Neural cell (in vitro differentiated cells): Measurements from ENCODE around the gene AMPD2. TPM values are rescaled to one million over a fixed set of nuclear protein-coding genes. Genes with fewer than 3 reads are reported as not detected.
A peak's percentile ranks its signal among the peaks of the same experiment; 100 is the strongest.
"Not testable (repeated sequence)": the region's sequence is repeated elsewhere in the genome, so short reads cannot be mapped to it uniquely, and the experiment has no call there.

ENCODE experiments used
- H2AFZ ChIP-seq: fragments of 200-600, 300-800 bp; sonication (generic), shearing (Covaris generic); 2 replicates; pipeline ENCODE4 v1.6.0; 2014; ENCODE audit warnings: low read depth, mild to moderate bottlenecking, antibody characterized with exemption, low read length, moderate library complexity
- H3F3A ChIP-seq: fragments of 200-600 bp; shearing (Covaris generic); 2 replicates; pipeline ENCODE4 v1.6.1; 2016; ENCODE audit warnings: mild to moderate bottlenecking, moderate library complexity, mixed read lengths, antibody characterized with exemption, low read length; ENCODE audit not compliant: insufficient read depth, poor library complexity, severe bottlenecking
- H3K27ac ChIP-seq: fragments of 200-600, 300-800 bp; sonication (generic), shearing (Covaris generic); 2 replicates; pipeline ENCODE4 v1.5.1; 2014; ENCODE audit warnings: mild to moderate bottlenecking, low read length, moderate library complexity
- H3K27me3 ChIP-seq: fragments of 300-800, 200-600 bp; sonication (generic), shearing (Covaris generic); 2 replicates; pipeline ENCODE4 v1.6.0; 2014; ENCODE audit warnings: mild to moderate bottlenecking, low read depth, low read length, moderate library complexity; ENCODE audit not compliant: insufficient read depth
- H3K36me3 ChIP-seq: fragments of 300-800, 200-600 bp; sonication (generic), shearing (Covaris generic); 2 replicates; pipeline ENCODE4 v1.5.1; 2014; ENCODE audit warnings: mild to moderate bottlenecking, antibody characterized with exemption, low read length, moderate library complexity; ENCODE audit not compliant: insufficient read depth
- H3K4me2 ChIP-seq: fragments of 300-800, 200-600 bp; sonication (generic), shearing (Covaris generic); 2 replicates; pipeline ENCODE4 v1.6.0; 2014; ENCODE audit warnings: mild to moderate bottlenecking, low read length
- H3K4me3 ChIP-seq: fragments of 300-800, 200-600 bp; sonication (generic), shearing (Covaris generic); 2 replicates; pipeline ENCODE4 v1.5.1; 2014; ENCODE audit warnings: mild to moderate bottlenecking, low read length, moderate library complexity
- H3K79me2 ChIP-seq: fragments of 200-600 bp; shearing (Covaris generic); replicated peaks from 2 replicates; pipeline ENCODE4 v1.6.0; 2014; ENCODE audit warnings: mild to moderate bottlenecking, low read length, moderate library complexity; ENCODE audit not compliant: insufficient read depth
- H3K9ac ChIP-seq: fragments of 300-800, 200-600 bp; sonication (generic), shearing (Covaris generic); 2 replicates; pipeline ENCODE4 v1.6.1; 2016; ENCODE audit warnings: mild to moderate bottlenecking, low read length, mixed read lengths
- H3K9me2 ChIP-seq: fragments of 200-600 bp; shearing (Covaris generic); 2 replicates; pipeline ENCODE4 v1.6.1; 2016; ENCODE audit warnings: mild to moderate bottlenecking, low read length, mixed read lengths; ENCODE audit not compliant: insufficient read depth
- H3K9me3 ChIP-seq: fragments of 200-600, 300-800 bp; sonication (generic), shearing (Covaris generic); 2 replicates; pipeline ENCODE4 v1.6.1; 2016; ENCODE audit warnings: mild to moderate bottlenecking, mixed run types, low read length, moderate library complexity, mixed read lengths
- H4K20me1 ChIP-seq: fragments of 200-600 bp; shearing (Covaris generic); 2 replicates; pipeline ENCODE4 v1.6.1; 2016; ENCODE audit warnings: mild to moderate bottlenecking, mixed run types; ENCODE audit not compliant: insufficient read depth
- CTCF ChIP-seq: fragments of 450-650 bp; IDR thresholded peaks from 2 replicates; pipeline ENCODE4 v1.5.1; 2014; ENCODE audit warnings: antibody characterized with exemption, mild to moderate bottlenecking, moderate library complexity; ENCODE audit not compliant: poor library complexity, severe bottlenecking
- EP300 ChIP-seq: fragments of 450-650 bp; conservative IDR thresholded peaks from 2 replicates; pipeline ENCODE4 v1.6.1; 2014; ENCODE audit warnings: antibody characterized with exemption, mild to moderate bottlenecking, moderate library complexity; ENCODE audit not compliant: poor library complexity, severe bottlenecking
- EZH2 ChIP-seq: fragments of 200-600, 300-800 bp; shearing (Covaris generic), sonication (generic); IDR thresholded peaks from 2 replicates; pipeline ENCODE4 v1.6.1; 2014; ENCODE audit warnings: antibody characterized with exemption, low read length, borderline replicate concordance, mild to moderate bottlenecking; ENCODE audit not compliant: insufficient read depth, poor library complexity, severe bottlenecking
- MXI1 ChIP-seq: fragments of 450-650 bp; conservative IDR thresholded peaks from 2 replicates; pipeline ENCODE4 v1.6.1; 2014; ENCODE audit warnings: antibody characterized with exemption, mild to moderate bottlenecking; ENCODE audit not compliant: poor library complexity, severe bottlenecking
- POLR2AphosphoS5 ChIP-seq: IDR thresholded peaks from 2 replicates; pipeline ENCODE4 v1.6.1; 2012
- RAD21 ChIP-seq: fragments of 450-650 bp; conservative IDR thresholded peaks from 2 replicates; pipeline ENCODE4 v1.6.1; 2014; ENCODE audit warnings: antibody characterized with exemption, mild to moderate bottlenecking, moderate library complexity
- REST ChIP-seq: IDR thresholded peaks from 2 replicates; pipeline ENCODE4 v1.6.1; 2012; ENCODE audit warnings: borderline replicate concordance
- SMC3 ChIP-seq: fragments of 450-650 bp; conservative IDR thresholded peaks from 2 replicates; pipeline ENCODE4 v1.6.1; 2014; ENCODE audit warnings: antibody characterized with exemption, mild to moderate bottlenecking, moderate library complexity; ENCODE audit not compliant: poor library complexity
- TAF1 ChIP-seq: IDR thresholded peaks from 2 replicates; pipeline ENCODE4 v1.6.1; 2012; ENCODE audit warnings: low read depth
- polyA plus RNA-seq: library from polyadenylated mRNA; depleted of rRNA; stranded (reverse); fragments of >200 nt; gene quantifications from 2 replicates; pipeline ENCODE4 v1.2.3, GENCODE V29; 2014

AMPD2 gene
- polyA plus RNA-seq, 1 donor from 2014 or later = 104 TPM

- no peaks in the 10 kb centered on the region for H4K20me1 ChIP-seq
- H3K4me3 ChIP-seq = peak overlapping the region; percentile 56
- no peak overlapping the region for H2AFZ ChIP-seq
- H3K9me3 ChIP-seq = no peaks in the 10 kb centered on the region
- H3K36me3 ChIP-seq = no peaks in the 10 kb centered on the region
- H3F3A ChIP-seq = no peaks in the 10 kb centered on the region
- no peaks in the 10 kb centered on the region for H3K27me3 ChIP-seq
- no peaks in the 10 kb centered on the region for H3K79me2 ChIP-seq
- peak overlapping the region; percentile 34 for H3K9ac ChIP-seq
- no peaks in the 10 kb centered on the region for H3K9me2 ChIP-seq
- H3K27ac ChIP-seq = no peak overlapping the region
- TF ChIP-seq RAD21 = no peak
- no peak for TF ChIP-seq SMC3
- TF ChIP-seq EZH2 = no peak
- TF ChIP-seq MXI1 = no peak
- no peak for TF ChIP-seq REST
- no peak for TF ChIP-seq CTCF
- no peak for TF ChIP-seq POLR2AphosphoS5
- no peak for TF ChIP-seq EP300
- no peak for TF ChIP-seq TAF1
- H3K4me2 ChIP-seq = no peak overlapping the region
Observed at GRCh38 chr1:109668123-109668775, 48.6 kb downstream of the AMPD2 start.

GRCh38 chr1:109669246-109669948 lies 49.8 kb downstream of the AMPD2 start:
- H3K9me2 ChIP-seq = no peaks in the 10 kb centered on the region
- H3K27ac ChIP-seq = no peak overlapping the region
- no peak overlapping the region for H3K4me3 ChIP-seq
- H3K9me3 ChIP-seq = no peaks in the 10 kb centered on the region
- no peaks in the 10 kb centered on the region for H3K36me3 ChIP-seq
- H3K4me2 ChIP-seq = no peak overlapping the region
- H3K9ac ChIP-seq = no peak overlapping the region
- TF ChIP-seq REST (no peak), CTCF (no peak), RAD21 (no peak), MXI1 (no peak), EZH2 (no peak), TAF1 (no peak), SMC3 (no peak), EP300 (no peak), POLR2AphosphoS5 (no peak)
- H3F3A ChIP-seq = no peaks in the 10 kb centered on the region
- H3K79me2 ChIP-seq = no peaks in the 10 kb centered on the region
- no peaks in the 10 kb centered on the region for H4K20me1 ChIP-seq
- no peaks in the 10 kb centered on the region for H3K27me3 ChIP-seq
- no peak overlapping the region for H2AFZ ChIP-seq

GRCh38 chr1:109669949-109670302 lies 50.3 kb downstream of the AMPD2 start:
- H3K79me2 ChIP-seq, H3K9ac ChIP-seq, H3K36me3 ChIP-seq, H3K27me3 ChIP-seq, H2AFZ ChIP-seq, H3K9me3 ChIP-seq, H3K9me2 ChIP-seq, H3K27ac ChIP-seq, H3K4me2 ChIP-seq, H3K4me3 ChIP-seq, H3F3A ChIP-seq, H4K20me1 ChIP-seq: not testable (repeated sequence)
